ENCODE data around the gene VCAN.

The VCAN gene

DNA sequence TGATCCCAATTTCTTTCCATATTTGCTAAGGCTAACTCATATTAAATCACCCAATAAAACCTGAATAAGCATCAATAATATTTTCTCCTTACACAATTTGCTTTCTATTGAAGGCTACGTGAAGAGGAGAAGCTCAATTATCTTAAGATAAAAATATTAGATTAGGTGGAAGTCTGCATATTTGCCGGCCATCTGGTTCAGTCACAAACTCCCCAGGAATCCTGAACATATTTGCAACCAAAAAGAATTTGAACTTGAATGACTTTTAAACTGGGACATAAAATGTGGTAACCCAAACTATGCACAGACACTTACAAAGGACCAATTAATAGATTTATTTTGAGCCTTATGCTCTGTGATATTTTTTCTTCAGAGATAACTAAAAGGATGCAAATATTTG, 156.8 kb downstream of the VCAN start:
- Histone ChIP-seq H3K9ac (ENCODE audit: insufficient read length) (no peak overlapping the region), H3K4me3 (no peak overlapping the region), H3K9me3 (ENCODE audit: low read depth, low read length) (no peaks in the 10 kb centered on the region), H3K27ac (no peak overlapping the region), H3K36me3 (ENCODE audit: insufficient read depth, low read length) (no peaks in the 10 kb centered on the region)
- TF ChIP-seq EZH2 (IDR thresholded peaks at IDR 0.05) (no peak), FOXP2 (optimal IDR thresholded peaks at IDR 0.05; ENCODE audit: control extremely low read depth, extremely low read length, insufficient read depth) (no peak), POLR2AphosphoS5 (IDR thresholded peaks at IDR 0.05; ENCODE audit: borderline replicate concordance, low read depth, low read length) (no peak)
- no peak for DNase-seq (ENCODE audit: low read depth, low spot score)

Measured in SK-N-MC (cell line).